ENCODE data around the gene SSTR5. TPM values are rescaled to one million over a fixed set of nuclear protein-coding genes. Genes with fewer than 3 reads are reported as not detected.

Gene SSTR5
- total RNA-seq, 1 donor from 2014 or later, result not detected

DNA sequence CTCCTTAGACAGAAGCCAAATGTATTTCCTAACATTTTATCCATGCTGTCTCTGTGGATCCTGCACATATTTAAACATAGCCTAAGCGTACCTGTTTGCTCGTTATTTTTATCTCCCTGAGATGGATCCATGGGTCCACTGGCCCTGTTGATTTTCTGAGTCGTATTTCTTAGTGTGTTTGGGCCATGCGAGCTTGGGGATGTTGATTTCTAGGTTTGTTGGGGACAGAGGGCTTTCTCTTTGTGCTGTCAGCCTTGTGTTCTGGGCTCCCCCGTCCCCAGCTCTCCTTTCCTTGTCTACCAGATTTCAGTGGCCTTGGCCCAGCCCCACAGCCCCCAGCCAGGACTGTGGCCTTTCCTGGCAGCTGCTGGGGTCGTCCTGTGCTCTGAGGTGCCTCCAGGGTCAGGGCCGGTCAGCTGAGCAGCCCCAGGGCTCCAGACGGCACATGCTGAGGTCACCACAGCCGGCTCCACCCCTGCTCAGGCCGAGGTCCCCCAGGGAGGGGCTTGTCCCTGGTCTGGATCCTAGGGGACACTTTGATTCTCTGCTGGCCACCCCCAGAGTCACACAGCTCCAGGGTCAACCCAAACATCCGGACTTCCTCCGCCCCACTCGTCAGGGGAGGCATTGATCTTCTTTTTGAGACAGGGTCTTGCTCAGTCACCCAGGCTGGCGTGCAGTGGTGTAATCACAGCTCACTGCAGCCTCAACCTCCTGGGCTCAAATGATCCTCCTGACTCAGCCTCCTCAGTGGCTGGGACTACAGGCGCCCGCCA is 4.4 kb downstream of the SSTR5 start:
- H3K4me1 ChIP-seq, result no peaks in the 10 kb centered on the region
- DNase-seq (no peak), ATAC-seq (no peak)
- no peak overlapping the region for H3K27ac ChIP-seq
- no peaks in the 10 kb centered on the region for H3K9me3 ChIP-seq
- TF ChIP-seq, protein P1, sequence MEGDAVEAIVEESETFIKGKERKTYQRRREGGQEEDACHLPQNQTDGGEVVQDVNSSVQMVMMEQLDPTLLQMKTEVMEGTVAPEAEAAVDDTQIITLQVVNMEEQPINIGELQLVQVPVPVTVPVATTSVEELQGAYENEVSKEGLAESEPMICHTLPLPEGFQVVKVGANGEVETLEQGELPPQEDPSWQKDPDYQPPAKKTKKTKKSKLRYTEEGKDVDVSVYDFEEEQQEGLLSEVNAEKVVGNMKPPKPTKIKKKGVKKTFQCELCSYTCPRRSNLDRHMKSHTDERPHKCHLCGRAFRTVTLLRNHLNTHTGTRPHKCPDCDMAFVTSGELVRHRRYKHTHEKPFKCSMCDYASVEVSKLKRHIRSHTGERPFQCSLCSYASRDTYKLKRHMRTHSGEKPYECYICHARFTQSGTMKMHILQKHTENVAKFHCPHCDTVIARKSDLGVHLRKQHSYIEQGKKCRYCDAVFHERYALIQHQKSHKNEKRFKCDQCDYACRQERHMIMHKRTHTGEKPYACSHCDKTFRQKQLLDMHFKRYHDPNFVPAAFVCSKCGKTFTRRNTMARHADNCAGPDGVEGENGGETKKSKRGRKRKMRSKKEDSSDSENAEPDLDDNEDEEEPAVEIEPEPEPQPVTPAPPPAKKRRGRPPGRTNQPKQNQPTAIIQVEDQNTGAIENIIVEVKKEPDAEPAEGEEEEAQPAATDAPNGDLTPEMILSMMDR (IDR thresholded peaks at IDR 0.05), result no peak
- H3K4me3 ChIP-seq, result no peak overlapping the region
- intact Hi-C loops (cut with DNase I), result no loop called here
- no peaks in the 10 kb centered on the region for H3K36me3 ChIP-seq
- H3K27me3 ChIP-seq (ENCODE audit: low read depth), result peaks cover 74% of the 10 kb centered on the region

DNA sequence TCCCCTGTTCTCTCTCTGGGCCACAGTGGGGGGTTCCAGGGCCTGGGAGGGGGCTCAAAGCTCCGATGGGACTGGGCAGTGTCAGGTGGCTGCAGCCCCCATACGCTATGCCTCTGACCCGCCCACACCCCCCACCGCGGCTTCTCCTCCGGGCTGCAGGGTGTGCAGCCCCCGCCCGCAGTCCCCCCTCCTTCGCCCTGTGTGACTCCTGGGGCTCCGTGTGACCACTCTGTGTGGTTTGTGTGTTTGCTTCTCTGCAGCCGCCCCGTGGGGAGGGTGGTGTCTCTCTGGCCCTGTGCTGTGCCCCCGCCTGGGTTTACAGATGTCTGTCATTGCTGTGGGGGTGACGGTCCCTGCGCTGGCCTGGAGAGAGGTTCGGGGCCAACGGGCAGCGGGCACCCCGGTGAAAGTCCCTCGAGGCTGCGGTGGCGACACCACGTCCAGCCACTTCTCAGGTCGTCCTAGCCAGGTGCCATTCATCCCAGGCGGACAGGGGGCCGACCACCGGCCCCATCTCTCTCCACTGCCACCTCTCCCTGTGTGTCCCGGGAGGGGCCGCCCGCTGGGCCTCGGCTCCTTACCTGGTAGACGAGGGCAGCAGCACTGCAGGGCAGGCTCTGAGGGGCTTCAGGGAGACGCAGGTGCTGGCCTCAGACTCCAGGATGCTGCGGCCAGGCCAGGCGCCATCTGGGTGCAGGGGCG is 5.5 kb downstream of the SSTR5 start:
- intact Hi-C loops (cut with DNase I), result no loop called here
- Histone ChIP-seq H3K27ac (no peak overlapping the region), H3K4me1 (no peaks in the 10 kb centered on the region), H3K36me3 (no peaks in the 10 kb centered on the region), H3K27me3 (ENCODE audit: low read depth) (peaks cover 74% of the 10 kb centered on the region), H3K9me3 (no peaks in the 10 kb centered on the region), H3K4me3 (no peak overlapping the region)
- TF ChIP-seq, protein P1 (IDR thresholded peaks at IDR 0.05), result no peak
- ATAC-seq (no peak), DNase-seq (no peak)

- intact Hi-C loops (cut with DNase I), result no loop called here
- Histone ChIP-seq H3K36me3 (no peaks in the 10 kb centered on the region), H3K27ac (no peak overlapping the region), H3K9me3 (no peaks in the 10 kb centered on the region), H3K27me3 (ENCODE audit: low read depth) (peaks cover 74% of the 10 kb centered on the region), H3K4me3 (no peak overlapping the region), H3K4me1 (no peaks in the 10 kb centered on the region)
- DNase-seq (no peak), ATAC-seq (peak; percentile 31 to 54)
- TF ChIP-seq, protein P1 (IDR thresholded peaks at IDR 0.05), result no peak
Measured at GRCh38 chr16:1078579-1079021, 6.1 kb downstream of the SSTR5 start.

- Histone ChIP-seq H3K4me1 (no peaks in the 10 kb centered on the region), H3K27me3 (ENCODE audit: low read depth) (peaks cover 74% of the 10 kb centered on the region), H3K36me3 (no peaks in the 10 kb centered on the region), H3K27ac (no peak overlapping the region), H3K9me3 (peaks cover 1% of the 10 kb centered on the region), H3K4me3 (no peak overlapping the region)
- ATAC-seq (no peak), DNase-seq (no peak)
- intact Hi-C loops (cut with DNase I), result no loop called here
- TF ChIP-seq, protein P1 (IDR thresholded peaks at IDR 0.05), result no peak
Measured at GRCh38 chr16:1079341-1079740, 6.8 kb downstream of the SSTR5 start.

GRCh38 chr16:1079786-1080525 is 7.4 kb downstream of the SSTR5 start:
- DNase-seq (no peak), ATAC-seq (no peak)
- H3K36me3 ChIP-seq, result no peaks in the 10 kb centered on the region
- no peak overlapping the region for H3K27ac ChIP-seq
- peaks cover 7% of the 10 kb centered on the region for H3K9me3 ChIP-seq
- H3K4me1 ChIP-seq, result no peaks in the 10 kb centered on the region
- no peak overlapping the region for H3K4me3 ChIP-seq
- TF ChIP-seq, protein P1 (IDR thresholded peaks at IDR 0.05), result no peak
- intact Hi-C loops (cut with DNase I), result no loop called here
- H3K27me3 ChIP-seq (ENCODE audit: low read depth), result peaks cover 69% of the 10 kb centered on the region
